GM18511 (cell line): ENCODE results near the gene ACOD1.
"Not testable (repeated sequence)": the region's sequence is repeated elsewhere in the genome, so short reads cannot be mapped to it uniquely, and the experiment has no call there.

Source experiments
- ATAC-seq: cut with Tn5 transposase; IDR thresholded peaks from one replicate; pipeline ENCODE4 v1.9.1; 2021; ENCODE audit warnings: mild to moderate bottlenecking, moderate library complexity; ENCODE audit not compliant: unreplicated experiment

ACOD1 gene

GRCh38 chr13:76948149-76948548 lies at the start of gene ACOD1:
Gene ACOD1 (plus strand): TSS chr13:76948511. CDS start chr13:76948559, 48 bp downstream.
- ATAC-seq: no peak

- not testable (repeated sequence) for ATAC-seq
These were observed 49.2 kb upstream of the ACOD1 start for GRCh38 chr13:76899066-76899465.

GRCh38 chr13:76903544-76904162 lies 44.7 kb upstream of the ACOD1 start:
- ATAC-seq: peak; percentile 96

- ATAC-seq: no peak
These were observed 43.8 kb upstream of the ACOD1 start for GRCh38 chr13:76904507-76904906.

- no peak for ATAC-seq
These were observed 35.8 kb upstream of the ACOD1 start for GRCh38 chr13:76912476-76912875.

GRCh38 chr13:76913898-76914297 lies 34.4 kb upstream of the ACOD1 start:
- ATAC-seq: no peak

- no peak for ATAC-seq
These were observed 31.2 kb upstream of the ACOD1 start for GRCh38 chr13:76917095-76917494.

- not testable (repeated sequence) for ATAC-seq
These were observed 30.4 kb upstream of the ACOD1 start for GRCh38 chr13:76917755-76918481.

- ATAC-seq: no peak
These were observed 26.8 kb upstream of the ACOD1 start for GRCh38 chr13:76921516-76921915.

GRCh38 chr13:76925115-76925514 lies 23.2 kb upstream of the ACOD1 start:
- ATAC-seq: no peak

GRCh38 chr13:76927955-76928354 lies 20.4 kb upstream of the ACOD1 start:
- no peak for ATAC-seq

GRCh38 chr13:76928456-76928855 lies 19.9 kb upstream of the ACOD1 start:
- no peak for ATAC-seq

- no peak for ATAC-seq
These were observed 19.0 kb upstream of the ACOD1 start for GRCh38 chr13:76929320-76929719.

GRCh38 chr13:76929851-76930374 lies 18.4 kb upstream of the ACOD1 start:
- ATAC-seq: no peak

GRCh38 chr13:76932076-76932475 lies 16.2 kb upstream of the ACOD1 start:
- ATAC-seq: no peak

- no peak for ATAC-seq
These were observed 13.6 kb upstream of the ACOD1 start for GRCh38 chr13:76934671-76935070.

- no peak for ATAC-seq
These were observed 11.5 kb upstream of the ACOD1 start for GRCh38 chr13:76936763-76937162.

- ATAC-seq: no peak
These were observed 11.0 kb upstream of the ACOD1 start for GRCh38 chr13:76937281-76937820.

- no peak for ATAC-seq
These were observed 9.1 kb upstream of the ACOD1 start for GRCh38 chr13:76939215-76939614.

GRCh38 chr13:76942363-76942762 lies 5.9 kb upstream of the ACOD1 start:
- peak; percentile 72 for ATAC-seq

- no peak for ATAC-seq
These were observed 4.7 kb upstream of the ACOD1 start for GRCh38 chr13:76943646-76944045.

GRCh38 chr13:76944456-76944855 lies 3.9 kb upstream of the ACOD1 start:
- no peak for ATAC-seq
